IMR-90 (cell line): ENCODE data around the gene CLBA1.

Source experiments
- BHLHE40 ChIP-seq: fragments of 150-350 bp; IDR thresholded peaks from 2 replicates; pipeline ENCODE4 v1.6.1; 2016; ENCODE audit warnings: mild to moderate bottlenecking, low read depth, low read length
- CEBPB ChIP-seq: IDR thresholded peaks from 2 replicates; pipeline ENCODE4 v1.6.1; 2012; ENCODE audit warnings: low read depth, low read length, improper control_type of control experiment
- CTCF ChIP-seq: conservative IDR thresholded peaks from 2 replicates; pipeline ENCODE4 v1.5.1; 2012; ENCODE audit warnings: mild to moderate bottlenecking, low read depth, low read length, improper control_type of control experiment
- NFE2L2 ChIP-seq: fragments of 150-350 bp; IDR thresholded peaks from 2 replicates; pipeline ENCODE4 v1.6.1; 2016; ENCODE audit warnings: low read depth, mild to moderate bottlenecking, low read length
- POLR2A ChIP-seq: IDR thresholded peaks from 2 replicates; pipeline ENCODE4 v1.6.1; 2012; ENCODE audit warnings: mild to moderate bottlenecking, low read depth, low read length
- RAD21 ChIP-seq: IDR thresholded peaks from 2 replicates; pipeline ENCODE4 v1.6.1; 2012; ENCODE audit warnings: low read length, improper control_type of control experiment
- RCOR1 ChIP-seq: IDR thresholded peaks from 2 replicates; pipeline ENCODE4 v1.6.1; 2012; ENCODE audit warnings: mild to moderate bottlenecking, low read length, improper control_type of control experiment; ENCODE audit not compliant: insufficient replicate concordance
- RFX5 ChIP-seq: IDR thresholded peaks from 2 replicates; pipeline ENCODE4 v1.8.0; 2012; ENCODE audit warnings: low read depth, mild to moderate bottlenecking, low read length, moderate library complexity
- SMC3 ChIP-seq: fragments of 150-350 bp; IDR thresholded peaks from 2 replicates; pipeline ENCODE4 v1.6.1; 2016; ENCODE audit warnings: low read depth, mild to moderate bottlenecking, antibody characterized with exemption, low read length, moderate library complexity
- USF2 ChIP-seq: fragments of 150-350 bp; IDR thresholded peaks from 2 replicates; pipeline ENCODE4 v1.6.1; 2017; ENCODE audit warnings: mild to moderate bottlenecking, antibody characterized with exemption, low read length, low read depth

- no peak for TF ChIP-seq BHLHE40
- TF ChIP-seq CTCF = no peak
- TF ChIP-seq CEBPB = no peak
- no peak for TF ChIP-seq POLR2A
- no peak for TF ChIP-seq NFE2L2
- TF ChIP-seq SMC3 = no peak
- TF ChIP-seq RCOR1 = no peak
- no peak; the same call in 1 of the 2 replicates for TF ChIP-seq USF2
- TF ChIP-seq RFX5 = no peak
- no peak for TF ChIP-seq RAD21
These were observed 42.8 kb downstream of the CLBA1 start for GRCh38 chr14:105028251-105028927.
